ENCODE measurements around the gene FYB2.
"Not testable (repeated sequence)": the region's sequence is repeated elsewhere in the genome, so short reads cannot be mapped to it uniquely, and the experiment has no call there.

The FYB2 gene

DNA sequence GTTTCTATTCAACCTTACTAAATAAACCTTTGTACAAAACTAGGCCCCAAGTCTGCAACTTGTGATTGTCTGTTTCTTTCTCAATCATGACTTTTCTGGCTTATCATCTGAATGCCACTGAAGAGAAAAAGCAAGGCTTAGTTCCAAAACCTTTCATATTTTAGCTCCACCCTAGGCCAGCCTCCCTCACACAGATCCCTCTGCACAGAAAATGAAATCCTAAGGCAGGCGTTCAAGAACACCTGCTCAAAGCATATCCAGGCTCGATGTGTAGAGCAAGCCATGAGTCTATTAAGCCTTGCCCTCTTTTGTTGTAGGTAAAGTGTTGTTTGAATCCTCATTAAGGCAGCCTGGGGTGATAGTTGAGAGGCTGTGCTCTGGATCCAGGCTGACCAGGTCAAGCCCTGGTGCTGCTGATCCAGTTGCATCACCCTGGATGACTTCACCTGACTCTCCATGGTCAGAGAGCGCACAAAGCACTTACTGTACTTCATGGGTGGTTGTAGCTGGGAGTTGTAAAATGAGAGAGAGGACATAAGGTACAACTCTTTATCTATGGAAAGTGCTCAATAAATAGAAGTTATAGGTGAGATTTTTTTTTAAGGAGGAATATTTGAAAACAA lies 39.0 kb downstream of the FYB2 start:
- Histone ChIP-seq H2AK5ac (ENCODE audit: low read length) (no peak overlapping the region), H4K8ac (ENCODE audit: low read depth, low read length) (no peak overlapping the region), H3K27me3 (ENCODE audit: insufficient read depth, low read length) (no peaks in the 10 kb centered on the region), H3K79me1 (ENCODE audit: low read length) (no peaks in the 10 kb centered on the region), H4K12ac (ENCODE audit: low read depth, low read length) (no peak overlapping the region), H3K23ac (ENCODE audit: low read length) (no peak overlapping the region), H3K27ac (ENCODE audit: low read depth, low read length) (no peak overlapping the region), H3K4me2 (ENCODE audit: low read length) (no peak overlapping the region), H3K9me3 (ENCODE audit: insufficient read depth, low read depth, low read length) (no peaks in the 10 kb centered on the region), H3K18ac (ENCODE audit: low read length) (no peak overlapping the region), H3K9ac (ENCODE audit: low read length) (no peak overlapping the region), H3K14ac (ENCODE audit: low read length) (no peak overlapping the region), H2BK5ac (ENCODE audit: low read depth, low read length, poor library complexity) (no peak overlapping the region), H3K4ac (ENCODE audit: low read depth, low read length) (no peak overlapping the region), H3K4me1 (ENCODE audit: control insufficient read depth in 1 of 2, insufficient read depth in 2 of 2, low read length in 2 of 2) (no peaks in the 10 kb centered on the region), H2BK120ac (ENCODE audit: insufficient read depth, low read length, poor library complexity) (no peak overlapping the region), H3K79me2 (ENCODE audit: control insufficient read depth, insufficient read depth, low read length, poor library complexity) (no peaks in the 10 kb centered on the region), H3K36me3 (ENCODE audit: control insufficient read depth in 1 of 2, insufficient read depth in 2 of 2, low read length in 2 of 2) (no peaks in the 10 kb centered on the region), H4K91ac (ENCODE audit: low read depth, low read length) (no peak overlapping the region), H3K4me3 (ENCODE audit: low read depth, low read length) (no peak overlapping the region), H2BK12ac (ENCODE audit: low read length) (no peak overlapping the region), H2AFZ (ENCODE audit: insufficient read depth, low read length, poor library complexity) (no peak overlapping the region)
- WGBS (ENCODE audit: extremely low coverage, insufficient coverage, insufficient read length), result no CpG with 5 or more reads among the region's 3 CpGs
- no peak for DNase-seq

DNA sequence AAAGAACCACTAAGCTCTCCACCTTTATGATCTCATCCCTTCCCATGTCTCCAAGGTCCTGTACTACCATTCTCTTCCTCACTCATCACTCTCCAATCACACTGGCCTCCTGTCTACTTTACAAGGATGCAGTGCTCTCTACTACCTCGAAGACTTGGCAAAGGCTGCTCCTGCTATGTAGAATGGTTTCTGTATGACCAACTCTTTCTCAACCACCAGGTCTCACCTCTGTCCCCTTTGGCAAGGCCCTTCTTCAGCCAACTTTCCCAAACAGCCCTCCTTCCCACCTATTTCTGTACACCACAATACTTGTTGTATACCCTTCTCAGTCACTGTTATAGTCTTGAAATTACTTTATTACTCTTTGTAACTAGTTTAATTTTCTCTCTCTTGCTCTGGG lies 41.2 kb downstream of the FYB2 start:
- no peak overlapping the region for H3K4me3 ChIP-seq (ENCODE audit: low read depth, low read length)
- no peak overlapping the region for H2AFZ ChIP-seq (ENCODE audit: insufficient read depth, low read length, poor library complexity)
- no peaks in the 10 kb centered on the region for H3K27me3 ChIP-seq (ENCODE audit: insufficient read depth, low read length)
- no peaks in the 10 kb centered on the region for H3K79me1 ChIP-seq (ENCODE audit: low read length)
- WGBS (ENCODE audit: extremely low coverage, insufficient coverage, insufficient read length), result no CpG with 5 or more reads among the region's 1 CpG
- no peak overlapping the region for H4K12ac ChIP-seq (ENCODE audit: low read depth, low read length)
- no peak overlapping the region for H3K27ac ChIP-seq (ENCODE audit: low read depth, low read length)
- H3K9me3 ChIP-seq (ENCODE audit: insufficient read depth, low read depth, low read length), result no peaks in the 10 kb centered on the region
- no peak for DNase-seq
- H3K4ac ChIP-seq (ENCODE audit: low read depth, low read length), result no peak overlapping the region
- no peak overlapping the region for H2AK5ac ChIP-seq (ENCODE audit: low read length)
- H2BK12ac ChIP-seq (ENCODE audit: low read length), result no peak overlapping the region
- no peaks in the 10 kb centered on the region for H3K79me2 ChIP-seq (ENCODE audit: control insufficient read depth, insufficient read depth, low read length, poor library complexity)
- H3K18ac ChIP-seq (ENCODE audit: low read length), result no peak overlapping the region
- H4K8ac ChIP-seq (ENCODE audit: low read depth, low read length), result no peak overlapping the region
- no peak overlapping the region for H3K9ac ChIP-seq (ENCODE audit: low read length)
- no peaks in the 10 kb centered on the region for H3K36me3 ChIP-seq (ENCODE audit: control insufficient read depth in 1 of 2, insufficient read depth in 2 of 2, low read length in 2 of 2)
- no peak overlapping the region for H4K91ac ChIP-seq (ENCODE audit: low read depth, low read length)
- no peak overlapping the region for H2BK5ac ChIP-seq (ENCODE audit: low read depth, low read length, poor library complexity)
- no peak overlapping the region for H2BK120ac ChIP-seq (ENCODE audit: insufficient read depth, low read length, poor library complexity)
- H3K4me2 ChIP-seq (ENCODE audit: low read length), result no peak overlapping the region
- no peak overlapping the region for H3K14ac ChIP-seq (ENCODE audit: low read length)
- no peaks in the 10 kb centered on the region for H3K4me1 ChIP-seq (ENCODE audit: control insufficient read depth in 1 of 2, insufficient read depth in 2 of 2, low read length in 2 of 2)
- no peak overlapping the region for H3K23ac ChIP-seq (ENCODE audit: low read length)

DNA sequence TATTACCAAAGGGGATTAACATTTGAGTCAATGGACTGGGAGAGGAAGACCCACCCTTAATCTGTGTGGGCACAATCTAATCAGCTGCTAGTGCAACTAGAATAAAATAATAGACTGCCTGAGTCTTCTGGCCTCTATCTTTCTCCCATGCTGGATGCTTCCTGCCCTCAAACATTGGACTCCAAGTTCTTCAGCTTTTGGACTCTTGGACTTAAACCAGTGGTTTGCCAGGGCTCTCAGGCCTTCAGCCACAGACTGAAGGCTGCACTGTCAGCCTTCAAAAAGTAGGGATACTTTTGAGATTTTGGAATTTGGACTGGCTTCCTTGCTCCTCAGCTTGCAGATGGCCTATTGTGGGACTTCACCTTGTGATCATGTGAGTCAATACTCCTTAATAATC lies 44.5 kb downstream of the FYB2 start:
- not testable (repeated sequence) for H2AFZ ChIP-seq (ENCODE audit: insufficient read depth, low read length, poor library complexity); H3K9ac ChIP-seq (ENCODE audit: low read length); H3K23ac ChIP-seq (ENCODE audit: low read length); H2BK120ac ChIP-seq (ENCODE audit: insufficient read depth, low read length, poor library complexity); H4K12ac ChIP-seq (ENCODE audit: low read depth, low read length); H2BK12ac ChIP-seq (ENCODE audit: low read length); H3K27ac ChIP-seq (ENCODE audit: low read depth, low read length); H3K14ac ChIP-seq (ENCODE audit: low read length); H3K9me3 ChIP-seq (ENCODE audit: insufficient read depth, low read depth, low read length); H4K91ac ChIP-seq (ENCODE audit: low read depth, low read length); H3K4me3 ChIP-seq (ENCODE audit: low read depth, low read length); H3K18ac ChIP-seq (ENCODE audit: low read length); H2AK5ac ChIP-seq (ENCODE audit: low read length); H3K79me1 ChIP-seq (ENCODE audit: low read length); H4K8ac ChIP-seq (ENCODE audit: low read depth, low read length); H3K27me3 ChIP-seq (ENCODE audit: insufficient read depth, low read length); H3K4me1 ChIP-seq (ENCODE audit: control insufficient read depth in 1 of 2, insufficient read depth in 2 of 2, low read length in 2 of 2); H3K4ac ChIP-seq (ENCODE audit: low read depth, low read length); DNase-seq; H3K36me3 ChIP-seq (ENCODE audit: control insufficient read depth in 1 of 2, insufficient read depth in 2 of 2, low read length in 2 of 2); H2BK5ac ChIP-seq (ENCODE audit: low read depth, low read length, poor library complexity); H3K79me2 ChIP-seq (ENCODE audit: control insufficient read depth, insufficient read depth, low read length, poor library complexity); H3K4me2 ChIP-seq (ENCODE audit: low read length)

DNA sequence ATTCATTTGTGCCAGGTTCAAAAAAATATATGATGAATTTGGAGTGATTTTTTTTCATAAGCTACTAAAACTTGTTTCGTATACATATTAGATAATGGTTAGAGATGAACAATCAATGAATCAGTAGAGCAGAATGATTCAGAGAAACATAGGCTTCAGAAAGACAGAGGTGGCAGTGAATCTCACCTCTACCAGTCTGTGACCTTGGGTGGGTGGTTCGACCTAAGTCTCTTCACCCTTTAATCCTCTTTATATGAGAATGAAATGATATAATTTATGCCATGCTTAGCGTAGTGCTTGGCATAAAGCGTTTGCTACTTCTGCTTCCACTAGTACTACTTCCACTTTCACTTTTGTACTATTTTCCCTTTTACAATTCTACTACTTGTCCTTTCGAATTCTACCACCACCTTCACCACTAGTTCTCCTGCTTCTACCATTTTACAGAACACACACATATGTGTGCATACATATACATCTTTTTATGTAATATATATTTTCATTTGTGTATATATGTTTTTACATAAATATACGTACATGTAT lies 45.1 kb downstream of the FYB2 start:
- H3K4me2 ChIP-seq (ENCODE audit: low read length), result no peak overlapping the region
- H2AK5ac ChIP-seq (ENCODE audit: low read length), result no peak overlapping the region
- no peaks in the 10 kb centered on the region for H3K4me1 ChIP-seq (ENCODE audit: control insufficient read depth in 1 of 2, insufficient read depth in 2 of 2, low read length in 2 of 2)
- H3K4ac ChIP-seq (ENCODE audit: low read depth, low read length), result no peak overlapping the region
- H2BK12ac ChIP-seq (ENCODE audit: low read length), result no peak overlapping the region
- no peak overlapping the region for H3K27ac ChIP-seq (ENCODE audit: low read depth, low read length)
- H3K14ac ChIP-seq (ENCODE audit: low read length), result no peak overlapping the region
- no peak overlapping the region for H4K12ac ChIP-seq (ENCODE audit: low read depth, low read length)
- H3K36me3 ChIP-seq (ENCODE audit: control insufficient read depth in 1 of 2, insufficient read depth in 2 of 2, low read length in 2 of 2), result no peaks in the 10 kb centered on the region
- no peaks in the 10 kb centered on the region for H3K79me1 ChIP-seq (ENCODE audit: low read length)
- no peaks in the 10 kb centered on the region for H3K79me2 ChIP-seq (ENCODE audit: control insufficient read depth, insufficient read depth, low read length, poor library complexity)
- H3K23ac ChIP-seq (ENCODE audit: low read length), result no peak overlapping the region
- no peak overlapping the region for H4K8ac ChIP-seq (ENCODE audit: low read depth, low read length)
- no peak for DNase-seq
- H2BK5ac ChIP-seq (ENCODE audit: low read depth, low read length, poor library complexity), result no peak overlapping the region
- no peaks in the 10 kb centered on the region for H3K9me3 ChIP-seq (ENCODE audit: insufficient read depth, low read depth, low read length)
- no peak overlapping the region for H3K4me3 ChIP-seq (ENCODE audit: low read depth, low read length)
- no peaks in the 10 kb centered on the region for H3K27me3 ChIP-seq (ENCODE audit: insufficient read depth, low read length)
- H2BK120ac ChIP-seq (ENCODE audit: insufficient read depth, low read length, poor library complexity), result no peak overlapping the region
- no peak overlapping the region for H3K18ac ChIP-seq (ENCODE audit: low read length)
- 100% methylated on average over 1 of the region's 6 CpGs for WGBS (ENCODE audit: extremely low coverage, insufficient coverage, insufficient read length)
- H3K9ac ChIP-seq (ENCODE audit: low read length), result no peak overlapping the region
- H2AFZ ChIP-seq (ENCODE audit: insufficient read depth, low read length, poor library complexity), result no peak overlapping the region
- no peak overlapping the region for H4K91ac ChIP-seq (ENCODE audit: low read depth, low read length)

Data from trophoblast cell (in vitro differentiated cells and primary cell).